Mesothelial cell of epicardium (in vitro differentiated cells): Measurements from ENCODE around the gene ZNF398. TPM values are rescaled to one million over a fixed set of nuclear protein-coding genes. Genes with fewer than 3 reads are reported as not detected.

Source experiments
- DNase-seq, 2 experiments: peaks; one replicate each; pipeline ENCODE4 v3.0.0; 2021; ENCODE audit warnings: low spot score in 2 of 2; ENCODE audit not compliant: unreplicated experiment in 2 of 2
- H3K27ac Mint-ChIP-seq: 2 replicates; pipeline ENCODE4 v1.8.0; 2021; ENCODE audit warnings: mixed read lengths
- H3K27me3 Mint-ChIP-seq: 2 replicates; pipeline ENCODE4 v1.8.0; 2021; ENCODE audit warnings: low read depth, mixed read lengths
- H3K36me3 Mint-ChIP-seq: 2 replicates; pipeline ENCODE4 v1.8.0; 2021; ENCODE audit warnings: mixed read lengths
- H3K4me1 Mint-ChIP-seq: 2 replicates; pipeline ENCODE4 v1.8.0; 2021; ENCODE audit warnings: mixed read lengths
- H3K4me3 Mint-ChIP-seq: 2 replicates; pipeline ENCODE4 v1.8.0; 2021; ENCODE audit warnings: mild to moderate bottlenecking, moderate library complexity, mixed read lengths
- H3K9me3 Mint-ChIP-seq: 2 replicates; pipeline ENCODE4 v1.8.0; 2021; ENCODE audit warnings: mixed read lengths
- CTCF ChIP-seq: fragments of 200-600 bp; sonication (generic); IDR thresholded peaks from one replicate; pipeline ENCODE4 v1.5.0; 2021; ENCODE audit warnings: antibody characterized with exemption; ENCODE audit not compliant: unreplicated experiment
- total RNA-seq: library from RNA; stranded (reverse); gene quantifications from 3 replicates; pipeline ENCODE4 v1.2.1, GENCODE V29; 2021

Gene ZNF398
- total RNA-seq, 1 donor from 2014 or later, result 20.6 TPM

DNA sequence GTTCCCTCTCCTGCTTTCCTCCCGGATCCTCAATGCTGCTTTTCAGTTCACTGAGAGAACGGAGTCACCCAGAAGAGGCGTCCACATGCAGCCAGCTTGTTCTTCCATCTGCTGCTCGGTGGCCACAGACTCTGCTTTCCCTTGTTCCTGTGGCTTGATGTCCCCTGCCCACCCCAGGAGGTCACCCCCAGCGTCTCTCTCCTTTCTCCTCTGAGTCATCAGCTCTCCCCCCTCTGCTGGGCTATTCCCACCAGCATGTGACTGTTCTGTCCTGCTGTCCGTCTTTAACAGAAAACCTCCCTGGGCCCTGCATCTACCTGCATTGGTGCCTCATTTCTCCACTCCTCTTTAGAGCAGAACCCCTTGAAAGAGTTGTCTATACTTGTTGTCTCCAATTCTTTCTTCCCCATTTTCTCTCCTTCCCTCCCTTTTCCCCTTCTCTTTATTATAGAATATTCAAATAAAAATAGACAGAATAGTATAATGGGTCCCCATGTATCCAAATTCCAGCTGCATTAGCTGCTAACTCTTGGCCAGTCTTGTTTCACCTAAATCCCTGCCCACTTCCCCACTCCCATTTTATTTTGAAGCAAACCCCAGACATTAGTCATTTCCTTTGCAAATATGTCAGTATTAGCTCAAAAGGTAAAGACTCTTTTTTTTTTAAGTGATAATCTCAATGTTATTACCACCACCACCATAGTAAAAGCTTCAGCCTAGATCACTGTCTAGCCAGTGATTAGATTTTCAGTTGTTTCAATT is 52.2 kb downstream of the ZNF398 start:
- H3K9me3 Mint-ChIP-seq, result peaks cover 9% of the 10 kb centered on the region
- H3K27ac Mint-ChIP-seq, result no peak overlapping the region
- H3K4me3 Mint-ChIP-seq, result no peak overlapping the region
- TF ChIP-seq CTCF, result no peak
- H3K27me3 Mint-ChIP-seq, result no peaks in the 10 kb centered on the region
- no peak for DNase-seq
- H3K36me3 Mint-ChIP-seq, result peaks cover 47% of the 10 kb centered on the region
- peaks cover 28% of the 10 kb centered on the region for H3K4me1 Mint-ChIP-seq

- no peak for TF ChIP-seq CTCF
- H3K27ac Mint-ChIP-seq, result no peak overlapping the region
- peaks cover 67% of the 10 kb centered on the region for H3K36me3 Mint-ChIP-seq
- H3K4me1 Mint-ChIP-seq, result peaks cover 21% of the 10 kb centered on the region
- no peak for DNase-seq
- peaks cover 9% of the 10 kb centered on the region for H3K9me3 Mint-ChIP-seq
- H3K4me3 Mint-ChIP-seq, result no peak overlapping the region
- H3K27me3 Mint-ChIP-seq, result no peaks in the 10 kb centered on the region
Measured at GRCh38 chr7:149202831-149203231, 55.6 kb downstream of the ZNF398 start.

GRCh38 chr7:149205690-149206381 is 58.6 kb downstream of the ZNF398 start:
- H3K4me1 Mint-ChIP-seq, result peaks cover 19% of the 10 kb centered on the region
- H3K4me3 Mint-ChIP-seq, result peak overlapping the region; percentile 5
- no peaks in the 10 kb centered on the region for H3K27me3 Mint-ChIP-seq
- no peak for TF ChIP-seq CTCF
- peaks cover 60% of the 10 kb centered on the region for H3K36me3 Mint-ChIP-seq
- no peak for DNase-seq
- no peaks in the 10 kb centered on the region for H3K9me3 Mint-ChIP-seq
- peak overlapping the region; percentile 72 for H3K27ac Mint-ChIP-seq

DNA sequence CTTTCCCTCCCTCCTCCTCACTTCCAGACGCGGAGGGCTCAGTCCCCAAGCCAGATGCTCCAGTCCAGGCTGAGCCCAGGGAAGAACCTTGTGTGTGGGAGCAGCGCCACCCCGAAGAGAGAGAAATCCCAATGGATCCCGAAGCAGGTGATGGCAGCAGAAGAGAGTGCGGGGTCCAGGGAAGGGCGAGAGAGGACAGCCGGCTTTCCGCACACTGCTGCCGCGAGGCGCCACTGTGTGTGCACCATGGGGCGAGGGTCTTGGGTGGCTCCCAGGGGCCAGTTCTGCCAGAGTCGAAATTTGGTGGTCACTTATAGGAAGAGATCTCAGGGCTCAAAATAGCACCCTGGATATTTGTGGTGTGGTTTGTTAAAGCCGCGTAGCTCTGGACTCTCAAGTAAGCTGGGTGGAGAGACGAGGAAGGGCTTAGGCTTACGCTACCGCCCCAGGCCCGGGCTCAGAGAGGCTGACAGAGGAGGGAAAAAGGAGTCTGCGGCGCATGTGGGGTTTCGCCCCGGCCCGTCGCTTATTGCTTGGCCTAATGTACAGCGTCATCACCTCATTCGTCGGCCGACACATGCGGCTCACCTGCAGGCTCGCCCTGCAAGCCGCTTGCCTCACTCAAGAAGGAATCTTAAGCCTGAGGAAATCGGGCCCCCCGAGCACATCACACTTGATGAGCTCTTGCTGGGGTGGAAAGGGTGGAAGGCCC is 60.2 kb downstream of the ZNF398 start:
- no peak overlapping the region for H3K4me3 Mint-ChIP-seq
- H3K27ac Mint-ChIP-seq, result no peak overlapping the region
- TF ChIP-seq CTCF, result no peak
- peaks cover 61% of the 10 kb centered on the region for H3K36me3 Mint-ChIP-seq
- H3K27me3 Mint-ChIP-seq, result no peaks in the 10 kb centered on the region
- peaks cover 16% of the 10 kb centered on the region for H3K4me1 Mint-ChIP-seq
- no peaks in the 10 kb centered on the region for H3K9me3 Mint-ChIP-seq
- DNase-seq, result no peak

GRCh38 chr7:149209518-149210269 is 62.4 kb downstream of the ZNF398 start:
- peaks cover 10% of the 10 kb centered on the region for H3K4me1 Mint-ChIP-seq
- peaks cover 52% of the 10 kb centered on the region for H3K36me3 Mint-ChIP-seq
- peak; percentile 47 for TF ChIP-seq CTCF
- no peak for DNase-seq
- no peak overlapping the region for H3K27ac Mint-ChIP-seq
- no peaks in the 10 kb centered on the region for H3K27me3 Mint-ChIP-seq
- H3K9me3 Mint-ChIP-seq, result no peaks in the 10 kb centered on the region
- H3K4me3 Mint-ChIP-seq, result no peak overlapping the region
